Aorta (tissue), 5 donors: Measurements from ENCODE around the gene ME3. TPM values are rescaled to one million over a fixed set of nuclear protein-coding genes. Genes with fewer than 3 reads are reported as not detected.

Experiments
- ATAC-seq: fragments of 200-7000 bp; cut with Tn5 transposase; one replicate; pipeline ENCODE4 v1.9.1; 2022; ENCODE audit warnings: moderate library complexity; ENCODE audit not compliant: low FRiP score
- DNase-seq, 2 donors: peaks; one replicate each; pipeline ENCODE4 v3.0.0-alpha.2; 2020
- H3K27ac ChIP-seq, 2 donors: one replicate each; pipeline ENCODE4 v1.5.1; 2013; ENCODE audit warnings: low read length in 2 of 2, mild to moderate bottlenecking in 2 of 2, moderate library complexity in 2 of 2, control low read depth in 1 of 2, inconsistent platforms in 1 of 2, low read depth in 1 of 2
- H3K27me3 ChIP-seq, 2 donors: one replicate each; pipeline ENCODE4 v1.6.1; 2013; ENCODE audit warnings: control low read depth in 1 of 2, low read length in 1 of 2, mild to moderate bottlenecking in 1 of 2, moderate library complexity in 1 of 2; ENCODE audit not compliant: insufficient read depth in 2 of 2, control insufficient read depth in 1 of 2
- H3K36me3 ChIP-seq, 2 donors: one replicate each; pipeline ENCODE4 v1.6.1; 2013; ENCODE audit warnings: control low read depth in 1 of 2, low read length in 1 of 2, mild to moderate bottlenecking in 1 of 2; ENCODE audit not compliant: insufficient read depth in 2 of 2, control insufficient read depth in 1 of 2
- H3K4me1 ChIP-seq, 2 donors: one replicate each; pipeline ENCODE4 v1.6.1; 2013; ENCODE audit warnings: low read length in 2 of 2, control low read depth in 1 of 2, mild to moderate bottlenecking in 1 of 2, moderate library complexity in 1 of 2; ENCODE audit not compliant: insufficient read depth in 2 of 2, control insufficient read depth in 1 of 2
- H3K4me3 ChIP-seq, 2 donors: one replicate each; pipeline ENCODE4 v1.5.1; 2013; ENCODE audit warnings: low read length in 2 of 2, control low read depth in 1 of 2, mild to moderate bottlenecking in 1 of 2
- H3K9me3 ChIP-seq: one replicate; pipeline ENCODE4 v1.6.1; 2013; ENCODE audit warnings: mild to moderate bottlenecking, low read length; ENCODE audit not compliant: control insufficient read depth
- WGBS, 2 donors: extraction: QIAGEN DNeasy Blood & Tissue Kit; methylation state at CpG; one replicate each; pipeline ENCODE4 v1.1.7; 2013; 5-methylcytosine and 5-hydroxymethylcytosine counted together
- intact Hi-C, 2 donors: fragments of 100-400 bp; cut with DNase I; formaldehyde crosslinking; loops; one replicate each; pipeline versions ENCODE4 v1.14.2 to v1.15.0; 2022
- polyA plus RNA-seq, 2 donors: library from polyadenylated mRNA; stranded (reverse); fragments of 200-250 nt; gene quantifications; one replicate each; pipeline ENCODE4 v1.2.3, GENCODE V29; 2013
- total RNA-seq, 2 donors: library from RNA; stranded (reverse); fragmentation: NEBNext Ultra II Directional; extraction: Animal tissue kit (Norgen Biotek cat#: 25700); gene quantifications; one replicate each; pipeline ENCODE4 v1.2.1, GENCODE V29; 2021
- donor health status: healthy with polysubstance abuse.
- donor health status: Bipolar disorder and iron deficiency.
- donor health status: DM: no; HTN: no; CAD: no.
- donor health status: DM: no; HTN: no; CAD: no.
- donor health status: DM: yes; HTN: yes; CAD: no.

The ME3 gene
- total and polyA plus RNA-seq, 4 donors = 9.5 to 41.0 (median 28.6) TPM

- H3K4me3 ChIP-seq = no peak overlapping the region
- H3K4me1 ChIP-seq = no peaks in the 10 kb centered on the region
- H3K27me3 ChIP-seq = no peaks in the 10 kb centered on the region
- H3K27ac ChIP-seq = no peak overlapping the region
- DNase-seq (no peak), ATAC-seq (no peak)
- WGBS, 2 donors = 97 to 98% methylated on average over 5 of the region's 5 CpGs
- no peaks in the 10 kb centered on the region for H3K9me3 ChIP-seq
- H3K36me3 ChIP-seq = no peaks in the 10 kb centered on the region
- intact Hi-C loops = no loop called here
Observed at GRCh38 chr11:86713552-86713951, 41.1 kb upstream of the ME3 start.

GRCh38 chr11:86710936-86711335 is 38.5 kb upstream of the ME3 start:
- Histone ChIP-seq H3K9me3 (no peaks in the 10 kb centered on the region), H3K27ac (no peak overlapping the region), H3K4me1 (no peaks in the 10 kb centered on the region), H3K4me3 (no peak overlapping the region), H3K36me3 (no peaks in the 10 kb centered on the region), H3K27me3 (no peaks in the 10 kb centered on the region)
- ATAC-seq = no peak
- intact Hi-C loops = no loop called here
- no peak for DNase-seq

GRCh38 chr11:86708669-86709068 is 36.3 kb upstream of the ME3 start:
- intact Hi-C loops = no loop called here
- Histone ChIP-seq H3K27me3 (no peaks in the 10 kb centered on the region), H3K4me1 (no peaks in the 10 kb centered on the region), H3K27ac (no peak overlapping the region), H3K36me3 (peaks cover 0 to 4% of the 10 kb centered on the region in 2 donors), H3K9me3 (no peaks in the 10 kb centered on the region), H3K4me3 (no peak overlapping the region)
- 86 to 92% methylated on average over 2 of the region's 2 CpGs for WGBS, 2 donors
- ATAC-seq = no peak
- DNase-seq = no peak

- ATAC-seq (no peak), DNase-seq (no peak)
- intact Hi-C loops = no loop called here
- Histone ChIP-seq H3K27me3 (no peaks in the 10 kb centered on the region), H3K4me3 (no peak overlapping the region), H3K36me3 (peaks cover 0 to 4% of the 10 kb centered on the region in 2 donors), H3K4me1 (no peaks in the 10 kb centered on the region), H3K9me3 (no peaks in the 10 kb centered on the region), H3K27ac (no peak overlapping the region)
- 88 to 90% methylated on average over 5 of the region's 5 CpGs for WGBS, 2 donors
Observed at GRCh38 chr11:86706338-86707131, 34.1 kb upstream of the ME3 start.

- Histone ChIP-seq H3K27me3 (no peaks in the 10 kb centered on the region), H3K4me3 (no peak overlapping the region), H3K36me3 (peaks cover 0 to 4% of the 10 kb centered on the region in 2 donors), H3K4me1 (no peaks in the 10 kb centered on the region), H3K9me3 (no peaks in the 10 kb centered on the region), H3K27ac (no peak overlapping the region)
- 91 to 92% methylated on average over 2 of the region's 2 CpGs for WGBS, 2 donors
- ATAC-seq (no peak), DNase-seq (no peak)
- intact Hi-C loops = loop anchor here in 1 of 2 donors (5.0 kb wide), 1 partner anchor 33 kb away; no protein-coding TSS in a partner anchor
Observed at GRCh38 chr11:86704710-86705109, 32.3 kb upstream of the ME3 start.

- Histone ChIP-seq H3K4me1 (no peaks in the 10 kb centered on the region), H3K27me3 (no peaks in the 10 kb centered on the region), H3K36me3 (peaks cover 0 to 4% of the 10 kb centered on the region in 2 donors), H3K4me3 (no peak overlapping the region), H3K27ac (no peak overlapping the region), H3K9me3 (no peaks in the 10 kb centered on the region)
- intact Hi-C loops = loop anchor here in 1 of 2 donors (5.0 kb wide), 1 partner anchor 33 kb away; no protein-coding TSS in a partner anchor
- DNase-seq (no peak), ATAC-seq (no peak)
- WGBS, 2 donors = 86 to 90% methylated on average over 7 of the region's 7 CpGs
Observed at GRCh38 chr11:86703987-86704386, 31.6 kb upstream of the ME3 start.

GRCh38 chr11:86702220-86702983 is 30.0 kb upstream of the ME3 start:
- Histone ChIP-seq H3K4me3 (no peak overlapping the region), H3K9me3 (no peaks in the 10 kb centered on the region), H3K27me3 (no peaks in the 10 kb centered on the region), H3K36me3 (peaks cover 0 to 4% of the 10 kb centered on the region in 2 donors), H3K4me1 (no peaks in the 10 kb centered on the region), H3K27ac (no peak overlapping the region)
- DNase-seq (no peak), ATAC-seq (no peak)
- intact Hi-C loops = loop anchor here in 1 of 2 donors (5.0 kb wide), 1 partner anchor 35 kb away; no protein-coding TSS in a partner anchor
- 81% methylated on average over 4 of the region's 4 CpGs for WGBS, 2 donors

GRCh38 chr11:86699040-86699791 is 26.8 kb upstream of the ME3 start:
- no peak for ATAC-seq
- H3K4me1 ChIP-seq = peaks cover 0 to 2% of the 10 kb centered on the region in 2 donors

More at GRCh38 chr11:86699040-86699791, 26.8 kb upstream of the ME3 start:
- H3K27me3 ChIP-seq = no peaks in the 10 kb centered on the region
- intact Hi-C loops = no loop called here
- H3K36me3 ChIP-seq = no peaks in the 10 kb centered on the region
- H3K9me3 ChIP-seq = no peaks in the 10 kb centered on the region
- no peak overlapping the region for H3K4me3 ChIP-seq
- DNase-seq = no peak
- WGBS, 2 donors = 95% methylated on average over 1 of the region's 1 CpG
- no peak overlapping the region for H3K27ac ChIP-seq
